DMS153 treated with DMSO at 0.1 percent for 48 hours (cell line): ENCODE results near the gene TRAPPC10.
"Not testable (repeated sequence)": the region's sequence is repeated elsewhere in the genome, so short reads cannot be mapped to it uniquely, and the experiment has no call there.

Experiments
- DNase-seq: peaks from one replicate; lab custom pipeline; 2025; ENCODE audit not compliant: unreplicated experiment; lab: John Stamatoyannopoulos, UW

TRAPPC10 gene

GRCh38 chr21:44139787-44140551, 127.9 kb downstream of the TRAPPC10 start:
- not testable (repeated sequence) for DNase-seq

GRCh38 chr21:44140552-44140932, 128.4 kb downstream of the TRAPPC10 start:
- not testable (repeated sequence) for DNase-seq

GRCh38 chr21:44142470-44142869, 130.4 kb downstream of the TRAPPC10 start:
- not testable (repeated sequence) for DNase-seq

- not testable (repeated sequence) for DNase-seq
These were observed 131.3 kb downstream of the TRAPPC10 start for GRCh38 chr21:44143380-44143779.

- DNase-seq = not testable (repeated sequence)
These were observed 131.9 kb downstream of the TRAPPC10 start for GRCh38 chr21:44143996-44144395.

- not testable (repeated sequence) for DNase-seq
These were observed 132.9 kb downstream of the TRAPPC10 start for GRCh38 chr21:44144784-44145602.

GRCh38 chr21:44145616-44146015, 133.5 kb downstream of the TRAPPC10 start:
- DNase-seq = not testable (repeated sequence)

- not testable (repeated sequence) for DNase-seq
These were observed 135.0 kb downstream of the TRAPPC10 start for GRCh38 chr21:44147108-44147507.

GRCh38 chr21:44150255-44150654, 138.1 kb downstream of the TRAPPC10 start:
- DNase-seq = not testable (repeated sequence)

GRCh38 chr21:44153214-44153888, 141.2 kb downstream of the TRAPPC10 start:
- not testable (repeated sequence) for DNase-seq

- not testable (repeated sequence) for DNase-seq
These were observed 141.8 kb downstream of the TRAPPC10 start for GRCh38 chr21:44153889-44154228.

GRCh38 chr21:44154816-44155230, 142.7 kb downstream of the TRAPPC10 start:
- DNase-seq = not testable (repeated sequence)

GRCh38 chr21:44155231-44155993, 143.3 kb downstream of the TRAPPC10 start:
- not testable (repeated sequence) for DNase-seq

- DNase-seq = not testable (repeated sequence)
These were observed 143.9 kb downstream of the TRAPPC10 start for GRCh38 chr21:44155994-44156380.
